Smooth muscle cell (in vitro differentiated cells): ENCODE results near the gene THSD4. TPM values are rescaled to one million over a fixed set of nuclear protein-coding genes. Genes with fewer than 3 reads are reported as not detected.

ENCODE experiments used
- DNase-seq: peaks from one replicate; lab custom pipeline; 2025; ENCODE audit not compliant: unreplicated experiment; lab: John Stamatoyannopoulos, UW
- H2AFZ ChIP-seq: fragments of 200-600 bp; sonication (generic); 2 replicates; pipeline ENCODE4 v1.6.0; 2016; ENCODE audit warnings: antibody characterized with exemption, low read depth, mild to moderate bottlenecking
- H3F3A ChIP-seq: fragments of 200-600 bp; sonication (generic); 2 replicates; pipeline ENCODE4 v1.6.0; 2017; ENCODE audit warnings: antibody characterized with exemption, low read depth
- H3K27ac ChIP-seq: fragments of 200-600 bp; sonication (generic); 2 replicates; pipeline ENCODE4 v1.5.1; 2016; ENCODE audit warnings: low read depth, mild to moderate bottlenecking
- H3K27me3 ChIP-seq: fragments of 200-600 bp; sonication (generic); 2 replicates; pipeline ENCODE4 v1.6.1; 2016; ENCODE audit warnings: low read depth, mild to moderate bottlenecking
- H3K36me3 ChIP-seq: fragments of 200-600 bp; sonication (generic); 2 replicates; pipeline ENCODE4 v1.5.1; 2016; ENCODE audit warnings: low read depth
- H3K4me1 ChIP-seq: fragments of 200-600 bp; sonication (generic); 2 replicates; pipeline ENCODE4 v1.5.1; 2016; ENCODE audit warnings: low read depth
- H3K4me2 ChIP-seq: fragments of 200-600 bp; sonication (generic); 2 replicates; pipeline ENCODE4 v1.6.0; 2016; ENCODE audit warnings: mild to moderate bottlenecking
- H3K4me3 ChIP-seq: fragments of 200-600 bp; sonication (generic); 2 replicates; pipeline ENCODE4 v1.5.1; 2016; ENCODE audit warnings: mild to moderate bottlenecking
- H3K79me2 ChIP-seq: fragments of 200-600 bp; sonication (generic); 2 replicates; pipeline ENCODE4 v1.6.0; 2016; ENCODE audit warnings: low read depth, mild to moderate bottlenecking
- H3K9ac ChIP-seq: fragments of 200-600 bp; sonication (generic); 2 replicates; pipeline ENCODE4 v1.6.0; 2016; ENCODE audit warnings: low read depth
- H3K9me3 ChIP-seq: fragments of 200-600 bp; sonication (generic); replicated peaks from 2 replicates; pipeline ENCODE4 v1.5.1; 2016; ENCODE audit warnings: low read depth
- H4K20me1 ChIP-seq: fragments of 200-600 bp; sonication (generic); 2 replicates; pipeline ENCODE4 v1.6.0; 2016; ENCODE audit warnings: low read depth
- WGBS: methylation state at CpG from one replicate; pipeline ENCODE4 v1.1.7; 2016; ENCODE audit warnings: low lambda C conversion rate; 5-methylcytosine and 5-hydroxymethylcytosine counted together
- polyA plus RNA-seq: library from polyadenylated mRNA; unstranded; fragments of >200 nt; fragmentation: Nextera tagmentation; extraction: Ambion mirVana; gene quantifications from 2 replicates; pipeline ENCODE4 v1.2.1, GENCODE V29; 2016
- total RNA-seq: library from RNA; depleted of rRNA; stranded (reverse); fragments of >200 nt; gene quantifications from 2 replicates; pipeline ENCODE4 v1.2.3, GENCODE V29; 2014
- TF ChIP-seq, protein P1 (sequence below): fragments of 200-600 bp; sonication (generic); IDR thresholded peaks from 2 replicates; pipeline ENCODE4 v1.5.1; 2017; ENCODE audit warnings: borderline replicate concordance, mild to moderate bottlenecking, antibody characterized with exemption; ENCODE audit not compliant: insufficient read depth, poor library complexity, severe bottlenecking

The THSD4 gene
- total and polyA plus RNA-seq, 2 experiments from 2014 or later = 2.5 to 4.1 TPM

DNA sequence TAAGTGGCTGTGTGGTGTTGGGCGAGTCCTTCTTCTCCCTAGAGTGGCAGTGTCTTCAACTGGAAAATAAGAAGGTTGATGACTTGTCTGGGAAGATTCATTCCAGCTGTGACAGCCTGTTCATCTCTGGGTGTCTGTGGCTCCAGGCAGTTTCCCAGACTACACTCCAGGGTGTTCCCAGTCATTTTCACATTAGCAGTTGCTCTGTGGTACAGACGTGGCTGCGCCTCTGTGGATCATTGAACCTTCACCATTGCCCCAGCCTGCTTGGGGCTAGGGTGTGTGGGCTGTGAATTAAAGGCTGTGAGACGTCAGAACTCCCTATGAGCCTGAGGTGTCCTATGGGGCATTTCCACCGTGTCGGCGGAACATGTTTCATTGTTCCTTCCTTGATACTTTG, 455.5 kb downstream of the THSD4 start:
- WGBS = 87% methylated on average over 7 of the region's 7 CpGs
- Histone ChIP-seq H3K27me3 (no peaks in the 10 kb centered on the region), H3K4me2 (no peak overlapping the region), H2AFZ (no peak overlapping the region), H4K20me1 (no peaks in the 10 kb centered on the region), H3F3A (no peaks in the 10 kb centered on the region), H3K4me3 (no peak overlapping the region), H3K79me2 (no peaks in the 10 kb centered on the region), H3K4me1 (no peaks in the 10 kb centered on the region), H3K27ac (no peak overlapping the region), H3K9me3 (no peaks in the 10 kb centered on the region), H3K36me3 (no peaks in the 10 kb centered on the region), H3K9ac (no peak overlapping the region)
- TF ChIP-seq, protein P1, sequence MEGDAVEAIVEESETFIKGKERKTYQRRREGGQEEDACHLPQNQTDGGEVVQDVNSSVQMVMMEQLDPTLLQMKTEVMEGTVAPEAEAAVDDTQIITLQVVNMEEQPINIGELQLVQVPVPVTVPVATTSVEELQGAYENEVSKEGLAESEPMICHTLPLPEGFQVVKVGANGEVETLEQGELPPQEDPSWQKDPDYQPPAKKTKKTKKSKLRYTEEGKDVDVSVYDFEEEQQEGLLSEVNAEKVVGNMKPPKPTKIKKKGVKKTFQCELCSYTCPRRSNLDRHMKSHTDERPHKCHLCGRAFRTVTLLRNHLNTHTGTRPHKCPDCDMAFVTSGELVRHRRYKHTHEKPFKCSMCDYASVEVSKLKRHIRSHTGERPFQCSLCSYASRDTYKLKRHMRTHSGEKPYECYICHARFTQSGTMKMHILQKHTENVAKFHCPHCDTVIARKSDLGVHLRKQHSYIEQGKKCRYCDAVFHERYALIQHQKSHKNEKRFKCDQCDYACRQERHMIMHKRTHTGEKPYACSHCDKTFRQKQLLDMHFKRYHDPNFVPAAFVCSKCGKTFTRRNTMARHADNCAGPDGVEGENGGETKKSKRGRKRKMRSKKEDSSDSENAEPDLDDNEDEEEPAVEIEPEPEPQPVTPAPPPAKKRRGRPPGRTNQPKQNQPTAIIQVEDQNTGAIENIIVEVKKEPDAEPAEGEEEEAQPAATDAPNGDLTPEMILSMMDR = no peak
- no peak for DNase-seq

DNA sequence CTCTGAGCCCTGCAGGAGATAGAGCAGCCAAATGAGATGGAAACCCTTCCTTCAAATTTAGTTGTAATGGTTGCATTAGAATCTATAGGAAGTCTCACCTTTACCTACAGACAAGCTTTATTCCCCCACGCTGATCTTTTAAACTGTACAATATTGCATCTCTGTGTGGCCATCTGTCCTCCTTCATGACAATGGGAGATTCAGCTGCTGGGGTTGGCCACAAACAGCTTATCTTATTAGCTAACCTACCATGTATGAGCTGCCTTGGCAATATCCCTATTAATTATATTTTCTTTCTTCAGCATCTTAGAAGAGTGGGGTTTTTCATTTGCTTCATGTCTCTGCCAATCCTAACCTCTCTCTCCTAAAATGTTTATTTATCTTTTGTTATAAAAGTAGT, 456.4 kb downstream of the THSD4 start:
- Histone ChIP-seq H3K9ac (no peak overlapping the region), H3K79me2 (no peaks in the 10 kb centered on the region), H3K4me1 (no peaks in the 10 kb centered on the region), H3K27me3 (no peaks in the 10 kb centered on the region), H3K27ac (no peak overlapping the region), H3K36me3 (no peaks in the 10 kb centered on the region), H3K4me3 (no peak overlapping the region), H3K4me2 (no peak overlapping the region), H3F3A (no peaks in the 10 kb centered on the region), H3K9me3 (no peaks in the 10 kb centered on the region), H4K20me1 (no peaks in the 10 kb centered on the region), H2AFZ (no peak overlapping the region)
- TF ChIP-seq, protein P1 = no peak
- no peak for DNase-seq
- 100% methylated on average over 1 of the region's 1 CpG for WGBS

GRCh38 chr15:71572452-71573053, 457.3 kb downstream of the THSD4 start:
- Histone ChIP-seq H3K36me3 (no peaks in the 10 kb centered on the region), H3K9ac (no peak overlapping the region), H3K4me1 (no peaks in the 10 kb centered on the region), H3K4me3 (no peak overlapping the region), H3F3A (no peaks in the 10 kb centered on the region), H2AFZ (no peak overlapping the region), H3K9me3 (no peaks in the 10 kb centered on the region), H3K79me2 (no peaks in the 10 kb centered on the region), H3K27me3 (no peaks in the 10 kb centered on the region), H4K20me1 (no peaks in the 10 kb centered on the region), H3K4me2 (no peak overlapping the region), H3K27ac (no peak overlapping the region)
- no peak for DNase-seq
- WGBS = 60% methylated on average over 5 of the region's 5 CpGs
- TF ChIP-seq, protein P1 = no peak

- Histone ChIP-seq H3K27me3 (no peaks in the 10 kb centered on the region), H3K4me2 (no peak overlapping the region), H3K27ac (no peak overlapping the region), H2AFZ (no peak overlapping the region), H4K20me1 (no peaks in the 10 kb centered on the region), H3F3A (no peaks in the 10 kb centered on the region), H3K9me3 (no peaks in the 10 kb centered on the region), H3K79me2 (no peaks in the 10 kb centered on the region), H3K4me3 (no peak overlapping the region), H3K36me3 (no peaks in the 10 kb centered on the region), H3K9ac (no peak overlapping the region), H3K4me1 (no peaks in the 10 kb centered on the region)
- no peak for DNase-seq
- TF ChIP-seq, protein P1 = no peak
- 95% methylated on average over 2 of the region's 2 CpGs for WGBS
Measured at GRCh38 chr15:71573599-71573998, 458.3 kb downstream of the THSD4 start.
